ENCODE measurements around the gene HSD17B2. TPM values are rescaled to one million over a fixed set of nuclear protein-coding genes. Genes with fewer than 3 reads are reported as not detected.

Gene HSD17B2
- total RNA-seq, 2 donors from 2014 or later = not detected

DNA sequence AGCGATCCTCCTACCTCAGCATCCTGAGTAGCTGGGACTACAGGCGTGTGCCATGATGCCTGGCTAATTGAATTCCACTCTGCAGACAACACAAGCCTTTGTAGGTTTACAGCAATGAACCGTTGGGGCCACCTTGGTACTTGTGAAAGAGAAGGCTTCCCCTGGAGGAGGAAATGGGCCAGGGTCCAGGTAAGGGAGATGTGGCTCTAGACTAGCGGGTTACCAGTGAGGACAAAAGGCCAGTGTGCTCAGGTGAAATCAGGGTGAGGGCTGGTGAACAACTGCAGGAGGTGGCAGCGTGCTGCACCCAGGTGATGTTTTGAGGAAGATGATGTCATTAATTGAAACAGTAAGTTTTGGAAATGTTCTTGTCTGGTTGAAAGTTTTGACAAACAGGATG is 30.5 kb upstream of the HSD17B2 start:
- H3K9me3 ChIP-seq (ENCODE audit: control insufficient read depth, low read length) = peaks cover 18% of the 10 kb centered on the region
- TF ChIP-seq, protein P1, sequence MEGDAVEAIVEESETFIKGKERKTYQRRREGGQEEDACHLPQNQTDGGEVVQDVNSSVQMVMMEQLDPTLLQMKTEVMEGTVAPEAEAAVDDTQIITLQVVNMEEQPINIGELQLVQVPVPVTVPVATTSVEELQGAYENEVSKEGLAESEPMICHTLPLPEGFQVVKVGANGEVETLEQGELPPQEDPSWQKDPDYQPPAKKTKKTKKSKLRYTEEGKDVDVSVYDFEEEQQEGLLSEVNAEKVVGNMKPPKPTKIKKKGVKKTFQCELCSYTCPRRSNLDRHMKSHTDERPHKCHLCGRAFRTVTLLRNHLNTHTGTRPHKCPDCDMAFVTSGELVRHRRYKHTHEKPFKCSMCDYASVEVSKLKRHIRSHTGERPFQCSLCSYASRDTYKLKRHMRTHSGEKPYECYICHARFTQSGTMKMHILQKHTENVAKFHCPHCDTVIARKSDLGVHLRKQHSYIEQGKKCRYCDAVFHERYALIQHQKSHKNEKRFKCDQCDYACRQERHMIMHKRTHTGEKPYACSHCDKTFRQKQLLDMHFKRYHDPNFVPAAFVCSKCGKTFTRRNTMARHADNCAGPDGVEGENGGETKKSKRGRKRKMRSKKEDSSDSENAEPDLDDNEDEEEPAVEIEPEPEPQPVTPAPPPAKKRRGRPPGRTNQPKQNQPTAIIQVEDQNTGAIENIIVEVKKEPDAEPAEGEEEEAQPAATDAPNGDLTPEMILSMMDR (conservative IDR thresholded peaks at IDR 0.05) = no peak
- peaks cover 25% of the 10 kb centered on the region for H3K9me3 Mint-ChIP-seq

DNA sequence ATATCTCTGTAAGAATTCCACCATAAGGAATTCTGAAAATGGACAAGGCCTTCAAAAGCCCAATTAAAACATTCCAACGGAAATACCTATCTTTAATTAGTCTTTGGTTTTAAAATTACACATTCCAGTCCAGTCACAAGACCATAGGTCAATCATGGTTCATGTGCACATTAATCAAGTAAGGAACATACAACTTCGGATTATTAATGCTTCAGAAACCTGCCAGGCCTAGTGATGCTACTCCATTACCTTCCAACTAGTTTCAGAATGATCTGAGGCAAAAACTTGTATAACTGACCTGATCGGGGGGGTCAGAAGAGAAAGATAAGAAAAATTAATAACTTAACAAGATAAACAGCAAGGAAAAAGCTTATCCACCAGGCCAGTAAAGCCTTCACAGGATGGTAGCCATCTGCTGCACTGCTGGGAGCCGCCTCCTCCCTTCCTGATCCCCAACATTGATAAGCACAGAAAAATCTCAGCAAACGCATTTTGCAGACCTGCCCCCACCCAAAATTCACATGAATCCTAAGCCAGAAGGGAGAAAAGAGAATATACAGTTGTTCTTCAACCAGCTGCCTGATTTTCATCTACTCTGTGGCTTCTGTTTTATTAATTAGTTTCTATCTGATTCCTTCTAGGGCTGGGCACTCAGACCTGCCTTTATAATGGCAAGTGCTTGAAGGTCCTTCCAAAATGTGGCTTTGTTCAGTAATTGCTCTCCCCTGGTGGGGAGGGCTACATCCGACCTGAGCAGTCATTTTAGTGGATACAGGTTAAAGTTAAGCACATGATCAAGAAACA is 29.8 kb upstream of the HSD17B2 start:
- Mint-ChIP-seq H3K9me3 (peaks cover 31% of the 10 kb centered on the region), H3K27me3 (ENCODE audit: insufficient read depth) (no peaks in the 10 kb centered on the region), H3K4me1 (peaks cover 5% of the 10 kb centered on the region), H3K27ac (no peak overlapping the region), H3K36me3 (ENCODE audit: low read depth) (peaks cover 4% of the 10 kb centered on the region), H3K4me3 (no peak overlapping the region)
- Histone ChIP-seq H3K9me3 (ENCODE audit: control insufficient read depth, low read length) (peaks cover 22% of the 10 kb centered on the region), H3K27me3 (ENCODE audit: control insufficient read depth, insufficient read depth, low read length, poor library complexity, severe bottlenecking) (no peaks in the 10 kb centered on the region), H3K4me1 (ENCODE audit: control insufficient read depth, insufficient read depth, low read length) (no peaks in the 10 kb centered on the region), H3K9ac (ENCODE audit: extremely low read depth, low read length, poor library complexity, severe bottlenecking) (no peak overlapping the region), H3K36me3 (ENCODE audit: control insufficient read depth, insufficient read depth, low read length) (no peaks in the 10 kb centered on the region), H3K4me3 (ENCODE audit: low read length) (no peak overlapping the region), H3K27ac (ENCODE audit: low read depth, low read length) (no peak overlapping the region)
- no peak for DNase-seq
- 83 to 90% methylated on average over 2 to 5 of the region's 6 CpGs for WGBS, 2 experiments (ENCODE audit: insufficient coverage in 1 of 2, insufficient read length in 1 of 2)
- TF ChIP-seq, protein P1 (conservative IDR thresholded peaks at IDR 0.05) = no peak

More for the DNA sequence above, 30.5 kb upstream of the HSD17B2 start:
- Histone ChIP-seq H3K4me1 (ENCODE audit: control insufficient read depth, insufficient read depth, low read length) (no peaks in the 10 kb centered on the region), H3K4me3 (ENCODE audit: low read length) (no peak overlapping the region), H3K9ac (ENCODE audit: extremely low read depth, low read length, poor library complexity, severe bottlenecking) (no peak overlapping the region), H3K27me3 (ENCODE audit: control insufficient read depth, insufficient read depth, low read length, poor library complexity, severe bottlenecking) (no peaks in the 10 kb centered on the region), H3K27ac (ENCODE audit: low read depth, low read length) (no peak overlapping the region), H3K36me3 (ENCODE audit: control insufficient read depth, insufficient read depth, low read length) (no peaks in the 10 kb centered on the region)
- 94 to 97% methylated on average over 5 of the region's 5 CpGs for WGBS, 2 experiments (ENCODE audit: insufficient coverage in 1 of 2, insufficient read length in 1 of 2)
- H3K36me3 Mint-ChIP-seq (ENCODE audit: low read depth) = peaks cover 4% of the 10 kb centered on the region
- no peak overlapping the region for H3K27ac Mint-ChIP-seq
- DNase-seq = no peak
- peaks cover 5% of the 10 kb centered on the region for H3K4me1 Mint-ChIP-seq
- no peaks in the 10 kb centered on the region for H3K27me3 Mint-ChIP-seq (ENCODE audit: insufficient read depth)
- H3K4me3 Mint-ChIP-seq = no peak overlapping the region

DNA sequence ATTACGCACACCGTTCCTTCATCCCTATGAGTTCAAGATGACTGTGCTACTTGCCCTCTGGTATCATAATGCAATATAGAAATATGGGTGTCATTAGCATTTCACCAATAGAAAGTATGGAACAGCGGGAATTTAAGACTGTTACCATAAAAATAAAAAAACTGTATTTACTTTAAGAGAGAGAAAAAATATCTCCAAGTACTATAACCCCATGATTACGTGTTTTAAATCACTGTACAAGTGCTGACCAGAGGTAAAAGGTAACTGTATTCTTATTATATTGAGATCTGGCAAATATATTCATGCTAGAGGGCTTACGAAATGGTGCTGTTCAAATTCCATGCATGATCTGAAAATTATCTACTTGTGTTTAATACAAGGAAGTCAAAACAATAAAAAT is 29.0 kb upstream of the HSD17B2 start:
- DNase-seq = no peak
- no peak overlapping the region for H3K4me3 Mint-ChIP-seq
- peaks cover 39% of the 10 kb centered on the region for H3K9me3 Mint-ChIP-seq
- Histone ChIP-seq H3K36me3 (ENCODE audit: control insufficient read depth, insufficient read depth, low read length) (no peaks in the 10 kb centered on the region), H3K27me3 (ENCODE audit: control insufficient read depth, insufficient read depth, low read length, poor library complexity, severe bottlenecking) (no peaks in the 10 kb centered on the region), H3K9ac (ENCODE audit: extremely low read depth, low read length, poor library complexity, severe bottlenecking) (no peak overlapping the region), H3K27ac (ENCODE audit: low read depth, low read length) (no peak overlapping the region), H3K9me3 (ENCODE audit: control insufficient read depth, low read length) (peaks cover 25% of the 10 kb centered on the region), H3K4me1 (ENCODE audit: control insufficient read depth, insufficient read depth, low read length) (no peaks in the 10 kb centered on the region), H3K4me3 (ENCODE audit: low read length) (no peak overlapping the region)
- H3K4me1 Mint-ChIP-seq = peaks cover 5% of the 10 kb centered on the region
- H3K27me3 Mint-ChIP-seq (ENCODE audit: insufficient read depth) = no peaks in the 10 kb centered on the region
- WGBS, 2 experiments (ENCODE audit: insufficient coverage in 1 of 2, insufficient read length in 1 of 2) = 100% methylated on average over 3 of the region's 5 CpGs; no CpG with 5 or more reads in 1 of the 2 experiments
- H3K36me3 Mint-ChIP-seq (ENCODE audit: low read depth) = peaks cover 4% of the 10 kb centered on the region
- TF ChIP-seq, protein P1 (conservative IDR thresholded peaks at IDR 0.05) = no peak
- no peak overlapping the region for H3K27ac Mint-ChIP-seq

Measured in endodermal cell (in vitro differentiated cells).